ENCODE data around the gene ATP9A.
"Not testable (repeated sequence)": the region's sequence is repeated elsewhere in the genome, so short reads cannot be mapped to it uniquely, and the experiment has no call there.

Gene ATP9A

DNA sequence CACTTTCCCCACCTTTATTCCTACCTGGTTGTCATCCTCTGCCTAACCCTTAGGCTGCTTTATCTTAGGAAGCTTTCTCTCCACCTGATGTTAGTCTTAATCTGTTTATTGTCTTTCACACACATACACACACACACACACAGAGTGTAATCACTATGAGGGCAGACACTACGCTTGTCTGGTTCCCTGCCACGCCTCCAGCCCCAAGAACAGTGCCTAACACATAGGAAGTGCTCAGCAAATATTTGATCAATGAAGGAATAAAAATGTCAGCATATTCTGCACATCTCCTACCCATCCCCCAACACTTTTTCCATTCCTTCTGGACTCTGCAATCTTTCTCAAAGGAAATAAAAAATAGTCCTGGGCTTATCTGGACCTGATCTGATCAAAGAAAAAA lies 174.6 kb downstream of the ATP9A start:
- DNase-seq, result no peak

DNA sequence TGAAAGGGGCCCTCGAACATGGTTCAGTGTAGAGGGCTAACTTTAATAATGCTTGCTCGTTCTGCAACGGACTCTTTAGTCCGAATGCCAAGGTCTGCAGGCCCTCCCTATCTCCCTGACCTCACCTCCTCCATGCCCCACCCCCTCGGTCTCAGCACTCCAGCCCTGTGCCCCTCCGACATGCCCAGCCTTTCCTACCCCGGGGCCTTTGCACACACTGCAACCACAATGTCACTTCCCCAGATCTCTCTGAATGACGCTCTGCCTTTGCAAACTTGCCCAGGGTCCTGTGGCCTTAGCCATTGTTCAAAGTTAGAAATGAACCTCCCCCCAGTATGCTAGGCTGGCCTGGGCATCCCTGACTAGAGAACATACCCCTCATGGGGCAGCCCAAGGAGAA lies 175.6 kb downstream of the ATP9A start:
- DNase-seq, result no peak

DNA sequence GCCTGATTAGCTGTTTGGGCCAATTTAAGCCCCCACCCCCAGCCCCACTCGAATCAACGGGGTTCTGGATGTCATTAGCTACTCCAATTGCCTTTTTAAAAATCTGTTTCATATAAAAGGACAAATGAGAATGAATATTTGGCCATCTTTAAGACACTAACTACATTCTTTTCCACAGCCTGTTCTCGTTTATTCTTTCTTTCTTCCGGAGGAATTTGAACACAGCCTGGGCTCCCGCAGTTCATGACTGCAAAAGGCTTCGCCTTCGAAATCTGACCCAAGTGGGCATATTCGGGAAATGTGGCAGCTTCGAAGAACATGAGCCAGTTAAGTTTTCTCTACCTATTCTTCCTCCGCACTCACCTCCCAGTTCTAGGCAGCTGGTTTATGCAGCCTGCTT lies 176.3 kb downstream of the ATP9A start:
- no peak for DNase-seq

DNA sequence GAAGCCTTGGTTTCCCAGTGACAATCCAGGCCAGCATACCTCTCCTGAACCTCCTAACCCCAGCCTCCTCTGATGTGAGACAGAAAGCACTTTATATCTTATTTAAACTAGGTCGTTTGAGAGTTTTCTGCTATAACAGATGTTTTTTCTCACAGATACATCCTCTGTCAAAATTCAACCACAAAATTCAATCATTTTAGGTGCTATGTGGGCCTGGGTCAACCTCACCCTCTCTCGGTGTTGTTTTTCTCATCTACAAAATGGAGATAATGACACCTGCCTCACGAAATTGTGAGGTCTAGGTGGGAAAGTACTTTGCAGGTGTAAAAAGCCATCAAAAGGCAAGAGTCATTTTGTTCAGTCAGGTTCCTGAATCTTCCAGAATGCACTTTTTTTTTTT lies 179.4 kb downstream of the ATP9A start:
- DNase-seq, result no peak

DNA sequence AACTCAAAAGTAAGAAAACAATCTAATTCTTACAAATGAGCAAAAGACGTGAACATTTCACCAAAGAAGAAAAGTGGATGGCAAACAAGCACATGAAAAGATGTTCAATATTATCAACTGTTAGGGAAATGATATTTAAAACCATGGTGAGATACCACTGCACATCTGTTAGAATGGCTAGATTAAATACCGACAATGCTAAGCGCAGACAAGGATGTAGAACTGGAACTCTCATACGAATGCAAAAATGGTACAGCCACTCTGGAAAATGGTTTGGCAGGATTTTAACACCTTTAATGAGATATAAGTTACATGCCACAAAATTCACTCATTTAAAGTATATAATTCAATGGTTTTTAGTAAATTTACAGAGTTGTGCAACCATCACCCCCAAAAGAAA lies 181.0 kb downstream of the ATP9A start:
- DNase-seq, result no peak

DNA sequence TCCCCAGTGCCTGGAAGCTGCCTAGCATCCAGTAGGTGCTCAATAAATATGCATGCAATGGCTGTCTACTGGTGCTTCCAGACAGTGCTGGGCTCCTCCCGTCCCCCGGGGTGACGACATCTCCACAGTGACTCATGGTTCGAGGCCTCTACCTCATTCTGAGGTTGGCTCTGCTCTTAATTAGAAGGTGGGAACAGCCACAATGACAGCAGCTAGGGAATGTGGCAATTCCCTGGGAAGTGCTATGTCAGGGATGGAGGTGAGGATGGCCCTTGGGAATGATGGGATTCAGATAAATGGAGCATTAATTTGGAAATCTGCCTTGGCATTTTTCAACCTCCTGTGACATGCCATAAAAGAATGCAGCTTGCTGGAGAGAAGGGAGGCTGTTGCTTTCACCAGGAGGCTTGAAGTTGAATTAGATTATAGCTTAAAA lies 182.2 kb downstream of the ATP9A start:
- peak; percentile 90 for DNase-seq

DNA sequence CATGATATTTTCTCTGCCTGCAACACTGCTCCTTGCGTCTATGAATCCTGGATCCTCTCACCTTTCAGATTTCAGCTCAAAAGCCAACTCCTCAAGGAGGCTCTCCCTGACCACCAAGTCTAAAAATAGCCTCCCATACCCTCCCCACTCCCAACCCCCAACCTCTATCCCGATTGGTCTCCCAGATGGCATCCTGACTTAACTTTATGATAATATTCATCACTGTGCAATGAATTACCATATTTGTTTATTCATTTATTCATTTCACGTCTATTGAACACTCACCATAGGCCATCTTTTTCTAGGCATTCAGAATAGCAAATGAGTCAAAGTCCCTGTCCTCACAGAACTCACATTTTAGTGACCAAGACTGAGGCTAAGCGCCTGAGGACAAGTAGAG lies 183.0 kb downstream of the ATP9A start:
- no peak for DNase-seq

DNA sequence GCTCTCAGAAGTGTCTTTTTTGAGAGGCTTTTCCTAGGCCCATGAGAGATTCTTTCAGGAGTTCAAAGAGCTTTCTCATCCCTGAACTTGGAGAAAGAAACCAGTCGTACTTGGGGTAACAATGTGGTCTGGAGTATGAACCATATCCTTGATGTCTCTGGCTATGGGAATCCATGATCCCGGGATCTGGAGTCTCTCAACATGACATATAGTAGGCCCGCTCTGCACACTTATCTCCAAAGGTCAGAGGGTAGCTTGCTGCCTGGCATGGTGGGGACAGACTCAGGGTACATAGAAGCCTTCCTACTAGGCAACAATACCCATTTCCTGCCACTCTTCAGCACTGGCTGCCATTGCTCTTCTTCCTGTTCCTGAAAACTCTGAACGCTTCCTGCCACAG lies 183.5 kb downstream of the ATP9A start:
- peak; percentile 59 for DNase-seq

DNA sequence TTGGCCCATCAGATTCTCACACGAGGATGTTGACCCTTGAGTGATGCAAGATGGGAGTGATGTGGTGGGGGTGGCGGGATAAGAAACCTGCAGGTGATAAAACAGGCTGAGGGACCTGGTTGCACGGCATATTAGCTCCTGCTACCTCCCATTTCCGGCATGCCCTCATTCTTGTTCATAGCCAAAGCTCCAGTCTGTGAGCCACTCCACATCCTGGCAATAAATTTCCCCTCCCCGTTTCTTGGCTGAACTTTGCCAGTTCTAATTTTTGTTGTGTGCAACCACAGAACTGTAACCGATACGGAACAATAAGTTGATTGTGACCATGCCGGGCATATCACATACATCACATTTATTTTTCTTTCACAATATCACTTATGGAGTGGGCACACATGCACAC lies 184.1 kb downstream of the ATP9A start:
- DNase-seq, result no peak

DNA sequence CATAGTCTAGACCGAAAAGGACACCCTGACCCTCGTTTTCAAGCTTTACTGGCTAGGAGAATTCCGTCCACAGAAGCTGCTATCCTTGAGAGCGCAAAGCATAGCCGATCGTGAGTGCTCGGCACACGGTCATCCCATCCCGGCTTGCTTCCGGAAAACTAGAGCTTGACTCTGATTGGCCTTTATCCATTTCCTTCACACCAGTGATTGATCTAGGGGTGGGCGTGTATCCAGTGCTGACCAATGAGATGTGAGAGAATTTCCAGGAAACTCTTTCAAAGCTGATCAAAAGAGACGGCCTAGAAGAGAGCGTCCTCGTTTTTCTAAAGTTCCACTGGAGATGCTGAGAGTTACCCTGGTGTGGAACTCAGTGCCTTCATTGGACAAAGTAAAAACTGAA lies 184.7 kb downstream of the ATP9A start:
- no peak for DNase-seq

DNA sequence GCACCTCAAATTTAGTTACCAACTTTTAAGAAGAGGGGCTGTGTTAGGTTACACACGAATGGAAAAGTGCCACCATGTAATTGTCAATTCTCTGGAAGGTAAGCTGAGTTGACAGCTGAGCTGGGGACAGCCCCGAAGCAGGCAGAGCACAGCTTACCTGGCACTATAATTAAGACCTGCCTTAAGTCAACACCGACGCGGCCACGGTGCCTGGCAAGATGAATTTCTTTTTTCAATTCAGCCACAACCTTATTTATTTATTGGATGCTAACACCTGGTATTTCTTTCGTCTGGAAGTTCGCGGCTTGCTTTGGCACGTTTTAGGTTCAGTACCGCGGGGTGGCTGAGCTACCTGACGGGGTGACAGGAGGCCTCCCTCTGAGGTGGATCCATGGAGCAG lies 185.1 kb downstream of the ATP9A start:
- no peak for DNase-seq

DNA sequence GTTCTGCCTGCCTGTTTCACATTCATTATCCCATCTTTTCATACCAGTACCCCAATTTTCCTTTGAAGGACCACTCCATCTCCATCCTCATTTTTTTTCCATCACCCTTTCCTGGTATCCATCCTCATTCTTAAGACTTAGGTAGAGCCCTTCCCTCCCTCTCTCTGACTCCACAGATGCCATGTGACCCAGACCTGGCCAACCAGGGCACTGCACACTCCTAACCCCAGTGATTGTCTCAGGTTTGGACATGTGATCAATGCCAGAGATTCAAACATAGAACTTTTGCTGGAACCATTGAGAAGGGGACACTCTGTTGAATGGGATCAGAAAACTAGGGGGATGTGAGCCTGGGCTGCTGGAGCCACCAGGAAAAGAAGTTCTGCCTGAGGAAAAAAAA lies 186.6 kb downstream of the ATP9A start:
- DNase-seq, result no peak

DNA sequence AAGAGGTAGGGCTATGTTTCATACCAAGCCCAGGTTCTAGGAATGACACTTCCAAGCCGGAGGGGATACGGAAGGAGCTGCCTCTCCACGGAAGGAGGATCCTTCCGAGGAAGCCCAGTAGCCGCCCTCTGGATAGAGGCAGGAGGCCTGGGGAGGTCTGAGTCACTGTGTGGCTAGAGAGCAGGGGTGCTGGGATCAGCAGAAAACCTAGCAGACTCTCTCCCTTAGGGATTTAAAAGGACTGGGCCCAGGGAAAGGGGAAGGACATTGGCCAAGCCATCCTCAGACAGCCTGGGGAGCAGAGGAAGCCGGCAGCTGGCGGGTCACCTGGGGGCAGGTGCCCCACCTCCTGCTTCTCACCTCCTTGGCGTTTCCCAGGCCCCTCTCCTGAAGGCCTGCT lies 189.1 kb downstream of the ATP9A start:
- peak; percentile 90 for DNase-seq

DNA sequence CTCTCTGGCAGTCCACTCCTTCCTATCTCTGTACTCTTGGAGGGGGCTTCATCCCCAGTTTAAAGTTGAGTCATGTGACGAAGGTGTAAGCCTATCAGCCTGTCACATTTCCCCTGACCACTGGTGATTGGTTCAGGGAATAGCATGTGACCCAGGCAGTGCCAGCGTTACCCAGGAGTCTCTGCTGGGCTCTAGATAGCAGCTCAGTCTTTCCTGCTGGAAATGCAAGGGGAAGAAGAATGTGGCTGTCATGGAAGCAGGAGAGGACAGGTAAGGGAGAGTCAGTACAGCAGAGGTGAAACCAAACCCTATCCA lies 190.1 kb downstream of the ATP9A start:
- no peak for DNase-seq

DNA sequence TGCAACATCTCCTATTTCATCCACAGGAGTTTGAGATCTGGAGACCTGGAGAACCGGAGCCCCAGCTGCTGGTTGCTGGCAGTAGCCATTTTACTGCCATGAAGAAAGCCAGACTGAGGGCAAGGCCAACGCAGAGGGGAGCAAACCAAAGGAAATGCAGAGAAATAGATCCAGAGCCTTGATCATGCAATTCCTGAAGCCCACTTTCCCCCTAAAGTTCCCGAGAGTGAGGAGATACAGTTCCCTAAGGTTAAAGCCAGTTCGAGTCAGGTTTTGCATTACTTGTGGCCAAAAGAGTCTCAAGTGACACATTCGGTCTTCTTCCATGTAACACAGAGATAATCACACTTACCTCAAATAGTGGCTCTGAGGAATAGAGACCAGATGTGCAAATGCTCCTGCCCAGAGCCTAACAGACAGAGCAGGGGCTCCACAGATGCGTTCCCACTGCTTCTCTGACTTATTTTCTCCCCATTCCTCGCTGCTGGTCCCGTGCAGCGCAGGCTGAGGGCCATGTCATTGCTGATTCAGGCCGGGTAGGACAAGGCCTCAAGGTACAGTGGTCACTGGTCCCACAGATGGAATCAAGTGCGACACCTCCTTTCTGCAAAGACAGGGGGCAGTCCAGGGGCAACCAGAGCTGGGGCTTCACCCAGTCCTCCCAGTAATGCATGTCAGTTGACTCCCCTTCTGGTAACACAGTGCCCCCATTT lies 190.6 kb downstream of the ATP9A start:
- DNase-seq, result no peak

DNA sequence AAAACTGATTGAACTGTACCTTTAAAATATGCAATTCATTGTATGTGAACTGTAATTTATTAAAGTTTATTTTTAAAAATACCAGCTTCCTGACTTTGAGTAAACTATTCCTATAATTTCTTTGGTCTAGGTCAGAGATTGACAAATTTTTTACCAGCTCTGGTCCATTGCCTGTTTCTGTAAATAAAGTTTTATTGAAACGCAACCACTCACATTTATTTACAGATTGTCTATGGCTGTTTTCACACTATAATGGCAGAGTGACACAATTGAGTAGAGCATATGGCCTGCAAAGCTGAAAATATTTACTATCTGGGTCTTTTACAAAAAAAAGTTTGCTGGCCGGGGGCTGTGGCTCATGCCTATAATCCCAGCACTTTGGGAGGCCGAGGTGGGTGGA lies 192.7 kb downstream of the ATP9A start:
- DNase-seq, result no peak

DNA sequence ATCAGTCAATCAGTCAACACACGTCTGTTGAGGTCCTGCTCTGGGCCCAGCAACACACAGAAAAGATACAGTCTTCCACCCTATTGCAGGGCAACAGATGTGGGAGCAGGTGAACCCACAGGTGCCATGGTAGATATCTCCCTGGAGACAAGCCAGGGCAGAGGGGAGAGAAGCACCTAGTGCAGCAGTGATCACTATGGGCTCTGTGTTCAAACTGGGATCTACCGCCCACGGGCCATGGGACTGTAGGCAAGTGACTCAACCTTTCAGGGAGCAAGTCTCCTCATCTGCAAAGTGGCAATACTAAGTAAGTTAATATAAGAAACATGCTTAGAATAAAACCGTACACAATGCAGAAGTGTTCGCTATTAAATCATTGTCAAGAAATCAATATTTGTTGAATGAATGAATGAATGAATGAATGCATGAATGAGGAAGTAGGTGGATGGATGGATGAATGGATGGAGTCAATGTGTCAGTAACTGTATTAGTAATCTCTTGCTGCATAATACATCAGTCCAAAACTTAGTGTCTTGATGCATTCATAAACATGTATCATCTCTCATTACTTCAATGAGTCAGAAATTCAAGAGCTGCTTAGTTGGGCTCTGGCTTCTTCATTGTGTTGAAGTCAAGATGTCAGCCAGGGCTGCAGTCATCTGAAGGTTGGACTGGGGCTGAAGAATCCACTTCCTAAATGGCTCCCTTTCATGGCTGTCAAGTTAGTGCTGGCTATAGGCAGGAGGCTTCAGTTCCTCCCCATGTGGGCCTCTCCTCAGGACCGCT lies 193.7 kb downstream of the ATP9A start:
- DNase-seq, result no peak

DNA sequence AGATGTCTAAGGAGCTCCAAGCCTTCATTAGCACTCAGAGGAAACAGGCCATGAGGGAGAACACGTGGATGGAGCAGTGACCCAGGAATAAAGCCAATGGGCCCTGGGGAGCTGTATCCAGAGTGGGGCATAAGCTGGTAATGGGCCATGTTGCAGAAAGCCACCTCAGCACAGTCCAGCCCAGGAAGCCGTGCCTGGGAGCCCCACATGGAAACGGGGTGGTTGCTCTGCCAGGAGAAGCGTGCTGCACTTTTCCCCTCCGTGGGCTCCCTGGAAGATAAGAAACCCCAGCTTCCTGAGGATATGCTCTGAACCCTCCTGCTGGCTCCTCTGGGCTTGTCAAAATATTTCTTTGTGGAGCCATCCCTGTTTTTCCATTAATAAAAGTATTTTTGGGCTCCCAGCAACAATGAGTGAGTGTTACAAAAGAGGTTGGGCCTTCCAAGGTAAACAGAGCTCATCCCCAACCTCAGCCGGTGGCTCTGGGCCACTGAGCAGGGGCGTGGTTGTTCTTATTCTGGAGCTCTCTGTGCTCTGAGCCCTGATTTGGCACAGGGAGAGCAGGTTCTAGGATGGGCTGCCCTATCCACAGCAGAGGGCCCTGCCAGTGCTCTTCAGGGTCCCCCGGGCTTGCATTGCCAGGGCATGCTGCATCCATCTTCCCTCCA lies 194.5 kb downstream of the ATP9A start:
- DNase-seq, result no peak

DNA sequence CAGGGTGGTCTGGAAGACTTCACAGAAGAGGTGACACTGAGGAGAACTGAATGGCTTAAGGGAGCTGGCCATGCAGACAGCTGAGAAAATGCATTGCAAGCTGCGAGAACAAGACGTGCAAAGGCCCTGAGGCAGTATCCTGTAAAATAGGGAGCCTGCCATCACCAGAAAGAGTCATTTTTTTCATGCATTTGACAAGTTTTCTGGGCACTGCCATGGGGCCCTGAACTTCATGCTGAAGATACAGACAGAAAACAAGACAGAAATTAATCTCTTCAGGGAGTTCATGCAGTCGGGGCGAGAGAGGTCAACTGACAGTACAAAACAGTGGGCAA lies 196.8 kb downstream of the ATP9A start:
- DNase-seq, result no peak

DNA sequence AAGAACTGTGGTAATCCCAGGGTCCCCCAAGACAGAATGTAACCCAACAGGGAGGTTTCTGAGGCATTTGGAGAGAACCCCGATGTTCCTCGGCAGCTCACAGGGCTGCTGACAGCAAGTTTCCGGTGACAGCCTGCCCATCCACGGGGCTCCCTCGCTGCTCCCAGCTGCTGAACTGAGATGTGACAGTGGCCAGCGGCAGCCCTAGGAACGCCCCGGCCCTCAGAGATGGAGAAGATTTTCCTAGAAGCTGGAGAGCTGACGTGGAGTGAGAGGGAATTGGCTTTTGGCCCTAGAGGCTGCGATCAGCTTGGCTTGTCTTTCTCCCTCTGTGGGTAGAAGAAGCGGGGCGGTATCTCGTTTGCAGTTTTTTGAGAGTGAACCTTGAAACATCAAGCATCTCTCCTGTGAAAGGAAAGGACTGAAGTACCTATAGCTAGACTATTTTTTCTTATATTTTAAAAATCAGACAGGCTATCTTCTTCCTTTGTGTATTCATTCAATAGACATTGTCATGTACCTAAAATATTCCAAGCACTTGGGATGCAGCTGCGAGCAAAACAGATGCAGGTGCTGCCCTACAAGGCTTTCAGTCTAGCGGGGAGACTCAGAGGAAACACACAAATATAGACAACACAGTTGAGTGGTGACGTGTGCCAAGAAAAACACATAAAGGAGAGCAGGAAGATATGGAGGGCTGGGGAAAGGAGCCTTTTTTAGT lies 197.3 kb downstream of the ATP9A start:
- DNase-seq, result no peak

DNA sequence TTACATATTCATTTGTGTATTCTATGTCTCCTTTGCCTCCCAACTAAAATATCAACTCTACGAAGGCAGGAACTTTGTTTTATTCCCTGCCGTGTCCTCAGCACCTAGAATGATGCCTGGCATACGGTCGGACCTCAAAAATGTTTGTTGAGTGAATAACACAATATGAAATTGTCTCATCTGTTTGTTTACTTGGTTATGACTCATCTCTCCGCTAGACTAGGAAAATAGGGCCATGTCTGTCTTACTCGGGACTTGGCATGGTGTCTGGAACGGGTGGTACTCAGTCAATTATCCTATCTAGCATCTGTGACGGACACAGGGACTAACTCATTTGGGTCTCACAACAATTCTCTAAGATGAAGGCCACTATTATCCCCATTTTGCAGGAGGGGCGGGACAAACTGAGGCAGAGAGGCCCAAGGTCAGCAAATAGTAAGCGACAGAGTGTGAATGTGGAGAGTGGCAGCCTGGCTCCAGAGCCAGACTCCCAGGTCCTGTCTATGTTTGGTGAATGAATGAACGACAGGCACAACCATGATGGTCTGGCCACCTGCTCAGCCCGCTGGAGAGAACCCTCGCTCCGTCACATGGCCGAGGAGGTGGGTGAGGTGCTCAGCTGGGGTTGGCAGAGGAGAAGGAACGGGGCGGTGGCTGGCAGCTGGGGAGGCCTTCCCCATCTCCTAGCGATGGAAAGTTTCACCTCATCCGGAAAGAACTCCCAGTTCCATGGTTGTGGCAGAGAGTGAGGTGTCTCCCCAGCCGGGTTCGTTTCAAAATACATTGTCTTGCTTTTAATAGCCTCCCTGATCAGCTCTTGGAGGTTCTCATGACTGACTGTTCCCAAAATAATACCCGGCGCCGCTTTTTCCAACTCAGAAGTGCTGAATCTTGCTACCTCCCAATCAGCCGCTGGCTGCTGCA lies 198.1 kb downstream of the ATP9A start:
- no peak for DNase-seq

DNA sequence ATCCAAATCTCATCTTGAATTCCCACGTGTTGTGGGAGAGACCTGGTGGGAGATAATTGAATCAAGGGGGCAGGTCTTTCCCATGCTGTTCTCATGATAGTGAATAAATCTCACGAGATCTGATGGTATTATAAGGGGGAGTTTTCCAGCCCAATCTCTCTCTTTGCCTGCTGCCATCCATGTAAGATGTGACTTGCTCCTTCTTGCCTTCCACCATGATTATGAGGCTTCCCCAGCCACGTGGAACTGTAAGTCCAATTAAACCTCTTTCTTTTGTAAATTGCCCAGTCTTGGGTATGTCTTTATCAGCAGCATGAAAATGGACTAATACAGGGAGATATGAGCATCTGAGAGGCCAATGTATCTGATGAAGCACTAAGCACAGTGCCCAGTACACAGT lies 199.7 kb downstream of the ATP9A start:
- not testable (repeated sequence) for DNase-seq

DNA sequence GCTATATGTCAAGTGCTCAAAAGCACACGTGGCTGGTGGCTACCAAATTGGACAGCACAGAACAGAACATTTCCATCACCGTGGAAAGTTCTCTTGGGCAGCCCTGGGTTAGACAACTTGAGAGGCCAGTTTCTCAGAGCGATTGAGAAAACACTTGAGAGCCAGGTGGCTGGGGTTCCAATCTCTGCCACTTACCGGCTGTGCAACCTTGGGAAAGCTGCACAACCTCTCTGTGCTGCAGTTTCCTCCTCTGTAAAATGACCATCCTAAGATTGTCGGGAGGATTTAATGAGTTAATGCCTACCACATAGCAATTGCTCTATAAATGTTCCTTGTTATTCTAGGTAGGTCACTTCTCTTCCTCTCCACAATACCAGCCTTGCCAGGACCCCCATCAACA lies 200.6 kb downstream of the ATP9A start:
- DNase-seq, result no peak

All from islet precursor cell (in vitro differentiated cells).